Keratinocyte (primary cell): ENCODE results near the gene S100A14. TPM values are rescaled to one million over a fixed set of nuclear protein-coding genes. Genes with fewer than 3 reads are reported as not detected.

Source experiments
- DNase-seq: peaks from one replicate; pipeline ENCODE4 v3.0.0-alpha.2; 2011; ENCODE audit warnings: low read depth, missing footprints, low spot score
- FAIRE-seq: peaks from 2 replicates; lab custom pipeline; 2011; peaks lifted over from hg19 to GRCh38; lab: Jason Lieb, UNC
- H2AFZ ChIP-seq: 2 replicates; pipeline ENCODE4 v1.6.0; 2012; ENCODE audit warnings: low read length, control low read depth, inconsistent platforms; ENCODE audit not compliant: control insufficient read depth
- H3K27ac ChIP-seq: 2 replicates; pipeline ENCODE4 v1.5.1; 2011; ENCODE audit warnings: low read length; ENCODE audit not compliant: control insufficient read depth, insufficient read depth
- H3K27me3 ChIP-seq: 3 replicates; pipeline ENCODE4 v1.6.0; 2011; ENCODE audit warnings: low read length; ENCODE audit not compliant: control insufficient read depth, insufficient read depth; ENCODE audit errors: extremely low read depth
- H3K36me3 ChIP-seq, 2 experiments: 2 replicates in 1 of 2; 3 replicates in 1 of 2; pipeline ENCODE4 v1.5.1; 2011; ENCODE audit warnings: low read length in 2 of 2, mild to moderate bottlenecking in 1 of 2; ENCODE audit not compliant: control insufficient read depth in 2 of 2, insufficient read depth in 2 of 2; ENCODE audit errors: extremely low read depth in 1 of 2
- H3K4me1 ChIP-seq: 3 replicates; pipeline ENCODE4 v1.5.1; 2011; ENCODE audit warnings: low read length; ENCODE audit not compliant: control insufficient read depth, insufficient read depth; ENCODE audit errors: extremely low read depth
- H3K4me2 ChIP-seq: 3 replicates; pipeline ENCODE4 v1.6.0; 2011; ENCODE audit warnings: low read depth, low read length; ENCODE audit not compliant: control insufficient read depth, insufficient read depth; ENCODE audit errors: extremely low read depth
- H3K4me3 ChIP-seq, 3 experiments: fragments of 200-600 bp in 1 of 3; sonication (generic) in 1 of 3; 2 replicates in 2 of 3; 3 replicates in 1 of 3; pipeline ENCODE4 v1.5.1; 2011 to 2016; ENCODE audit warnings: low read length in 3 of 3, mild to moderate bottlenecking in 3 of 3, control low read depth in 2 of 3, inconsistent platforms in 1 of 3, low read depth in 1 of 3, mixed read lengths in 1 of 3, mixed run types in 1 of 3, moderate library complexity in 1 of 3; ENCODE audit not compliant: control insufficient read depth in 2 of 3, insufficient read depth in 2 of 3; ENCODE audit errors: extremely low read depth in 1 of 3
- H3K79me2 ChIP-seq: 2 replicates; pipeline ENCODE4 v1.6.0; 2012; ENCODE audit warnings: low read length; ENCODE audit not compliant: control insufficient read depth, insufficient read depth
- H3K9ac ChIP-seq: 3 replicates; pipeline ENCODE4 v1.6.0; 2011; ENCODE audit warnings: low read length; ENCODE audit not compliant: control insufficient read depth, insufficient read depth; ENCODE audit errors: extremely low read depth
- H3K9me1 ChIP-seq: 3 replicates; pipeline ENCODE4 v1.6.0; 2011; ENCODE audit warnings: low read length; ENCODE audit not compliant: control insufficient read depth, insufficient read depth; ENCODE audit errors: extremely low read depth
- H3K9me3 ChIP-seq: 2 replicates; pipeline ENCODE4 v1.5.1; 2012; ENCODE audit warnings: low read depth, low read length; ENCODE audit not compliant: control insufficient read depth
- H4K20me1 ChIP-seq: 3 replicates; pipeline ENCODE4 v1.6.0; 2011; ENCODE audit warnings: low read length; ENCODE audit not compliant: control insufficient read depth, insufficient read depth; ENCODE audit errors: extremely low read depth
- CTCF ChIP-seq, 3 experiments: IDR thresholded peaks in 1 of 3; conservative IDR thresholded peaks in 1 of 3; optimal IDR thresholded peaks in 1 of 3; 2 replicates in 2 of 3; 3 replicates in 1 of 3; pipeline versions ENCODE3 to v1.5.1; 2011; ENCODE audit warnings: low read length in 3 of 3, mild to moderate bottlenecking in 3 of 3, moderate library complexity in 2 of 3, control low read depth in 1 of 3, inconsistent platforms in 1 of 3; ENCODE audit not compliant: insufficient read depth in 2 of 3; ENCODE audit errors: extremely low read depth in 1 of 3
- EZH2 ChIP-seq: IDR thresholded peaks from one replicate; pipeline ENCODE4 v1.6.1; 2012; ENCODE audit warnings: inconsistent platforms, mild to moderate bottlenecking, low read length, moderate library complexity
- dilution Hi-C: fragments of 300-500 bp; cut with MboI; formaldehyde crosslinking; loops from one replicate; pipeline ENCODE4 v1.7.0; 2020; ENCODE audit warnings: low sequenced_read_pairs; ENCODE audit not compliant: extremely low pct_ligation_motif_present
- polyA plus RNA-seq, 5 experiments: library from polyadenylated mRNA; depleted of rRNA in 3 of 5; stranded (reverse) in 3 of 5; stranded (forward) in 1 of 5; unstranded in 1 of 5; fragments of >200 nt; gene quantifications; 1 replicate in 1 of 5; 2 replicates in 3 of 5; 3 replicates in 1 of 5; pipeline versions ENCODE4 v1.2.1 to v1.2.3, GENCODE V29; 2011 to 2012; ENCODE audit warnings: missing spikeins in 2 of 5, low read depth in 1 of 5, low replicate concordance in 1 of 5

Gene S100A14
- polyA plus RNA-seq, 1 donor (not counting 4 experiments of a cell fraction or from before 2014, with no cell fraction given): 1,394 TPM

DNA sequence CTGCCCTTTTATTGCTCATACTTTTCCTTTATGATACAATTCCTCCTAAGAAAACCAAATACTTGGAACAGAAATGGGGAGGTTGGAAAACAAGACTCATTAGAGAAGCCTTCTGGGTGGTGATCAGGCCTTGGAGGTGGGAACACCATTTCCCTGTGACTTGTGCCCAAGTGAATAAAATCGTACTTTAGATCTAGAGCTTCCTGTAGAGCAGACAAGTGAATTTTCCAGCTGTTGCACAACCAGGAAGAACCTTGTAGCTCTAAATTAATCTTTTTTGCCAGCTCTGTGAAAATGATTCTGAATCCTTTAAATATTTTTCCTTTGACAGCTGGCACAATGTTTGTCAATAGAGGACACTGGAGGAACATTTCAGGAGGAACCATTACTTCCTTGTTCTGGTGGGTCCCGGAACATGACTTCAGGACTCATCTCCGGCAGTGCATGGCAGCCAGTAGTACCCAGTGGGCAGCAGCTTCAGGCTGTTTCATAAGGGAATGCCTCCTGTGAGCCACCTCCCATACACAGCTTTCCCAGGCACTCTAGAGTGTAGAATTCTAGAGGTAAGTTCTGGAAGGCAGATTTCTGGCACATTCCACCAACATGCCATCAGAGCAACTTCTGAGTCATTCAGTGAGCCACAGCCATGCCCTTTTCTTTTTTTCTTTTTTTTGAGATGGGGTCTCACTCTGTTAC lies 36.8 kb upstream of the S100A14 start:
- dilution Hi-C loops: no loop called here
- Histone ChIP-seq H3K79me2 (no peaks in the 10 kb centered on the region), H3K4me3 (no peak overlapping the region), H3K9me1 (no peaks in the 10 kb centered on the region), H3K36me3 (no peaks in the 10 kb centered on the region), H3K4me1 (peaks cover 8% of the 10 kb centered on the region), H3K9me3 (no peaks in the 10 kb centered on the region), H3K27me3 (no peaks in the 10 kb centered on the region), H3K27ac (no peak overlapping the region), H3K4me2 (peak overlapping the region; percentile 15), H2AFZ (peak overlapping the region; percentile 24), H3K9ac (no peak overlapping the region), H4K20me1 (no peaks in the 10 kb centered on the region)
- DNase-seq: no peak
- FAIRE-seq: peak; percentile 13
- TF ChIP-seq EZH2 (no peak), CTCF (optimal IDR thresholded peaks at IDR 0.05 in 1 of 3, IDR thresholded peaks at IDR 0.05 in 1 of 3, conservative IDR thresholded peaks at IDR 0.05 in 1 of 3; ENCODE audit: extremely low read depth in 1 of 3, insufficient read depth in 2 of 3, low read length in 3 of 3) (no peak)

GRCh38 chr1:153651771-153652170 lies 35.6 kb upstream of the S100A14 start:
- dilution Hi-C loops: no loop called here
- H3K9me3 ChIP-seq: no peaks in the 10 kb centered on the region
- no peaks in the 10 kb centered on the region for H3K27me3 ChIP-seq
- H3K4me3 ChIP-seq: no peak overlapping the region
- H3K9me1 ChIP-seq: no peaks in the 10 kb centered on the region
- H3K9ac ChIP-seq: no peak overlapping the region
- H3K4me1 ChIP-seq: peaks cover 8% of the 10 kb centered on the region
- FAIRE-seq (no peak), DNase-seq (no peak)
- H2AFZ ChIP-seq: no peak overlapping the region
- no peaks in the 10 kb centered on the region for H3K79me2 ChIP-seq
- H3K36me3 ChIP-seq: peaks cover 0 to 6% of the 10 kb centered on the region in 2 experiments
- no peak overlapping the region for H3K4me2 ChIP-seq
- TF ChIP-seq EZH2 (no peak), CTCF (optimal IDR thresholded peaks at IDR 0.05 in 1 of 3, IDR thresholded peaks at IDR 0.05 in 1 of 3, conservative IDR thresholded peaks at IDR 0.05 in 1 of 3; ENCODE audit: extremely low read depth in 1 of 3, insufficient read depth in 2 of 3, low read length in 3 of 3) (no peak)
- H4K20me1 ChIP-seq: no peaks in the 10 kb centered on the region
- H3K27ac ChIP-seq: no peak overlapping the region
